ENCODE data around the gene ANAPC2. TPM values are rescaled to one million over a fixed set of nuclear protein-coding genes. Genes with fewer than 3 reads are reported as not detected.

ANAPC2 gene
- polyA plus RNA-seq, 3 donors = 1.9 to 76.8 (median 2.0) TPM

DNA sequence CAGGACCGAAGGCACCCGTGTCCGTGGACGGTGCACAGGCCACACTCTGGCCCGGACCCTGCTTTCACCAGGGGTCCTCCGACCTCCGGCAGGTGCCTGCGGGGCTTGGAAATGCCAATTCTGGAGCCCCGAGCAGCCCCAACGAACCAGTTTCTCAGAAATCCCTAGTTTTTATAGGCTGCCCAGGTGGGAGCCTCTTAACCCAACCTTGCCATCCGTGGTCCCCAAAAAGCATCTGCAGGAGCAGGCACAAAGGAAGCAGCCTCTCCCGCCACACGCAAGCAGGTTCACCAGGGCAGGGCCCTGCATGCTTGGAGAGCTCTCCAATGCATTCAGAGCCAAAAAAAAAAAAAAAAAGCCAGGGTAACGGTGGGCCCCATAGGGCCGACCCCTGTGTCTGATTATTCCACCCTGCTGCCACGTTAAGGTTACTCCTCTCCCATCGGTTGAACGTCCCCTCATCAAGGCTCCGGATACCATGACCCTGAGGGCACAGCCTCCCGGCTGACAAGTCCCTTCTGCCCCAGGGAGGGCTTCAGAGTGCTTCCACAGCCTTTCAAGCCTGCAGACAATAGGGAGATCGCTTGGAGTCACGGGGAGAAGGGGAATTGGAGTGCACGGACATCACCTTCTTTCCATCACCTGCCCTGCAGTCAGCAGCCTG is 13.0 kb upstream of the ANAPC2 start:
- peaks cover 25% of the 10 kb centered on the region for H4K20me1 ChIP-seq (ENCODE audit: insufficient read depth, low read length)
- peak overlapping the region; percentile 77 to 89 for H3K27ac ChIP-seq (ENCODE audit: low read depth in 1 of 2, low read length in 2 of 2)
- Mint-ChIP-seq H3K36me3 (peaks cover 0 to 2% of the 10 kb centered on the region in 2 donors), H3K4me1 (peaks cover 49% of the 10 kb centered on the region), H3K27me3 (ENCODE audit: low read depth in 3 of 3) (peaks cover 0 to 4% (median 0%) of the 10 kb centered on the region in 3 donors), H3K4me3 (peak overlapping the region; percentile 74 to 88), H3K9me3 (peaks cover 0 to 2% (median 0%) of the 10 kb centered on the region in 7 donors), H3K27ac (peak overlapping the region; percentile 77 to 92 (median 89))
- peaks cover 46 to 62% of the 10 kb centered on the region in 2 donors for H3K4me1 ChIP-seq (ENCODE audit: control insufficient read depth in 1 of 2, insufficient read depth in 2 of 2, low read length in 2 of 2)
- H3K79me2 ChIP-seq (ENCODE audit: insufficient read depth, low read length) = peaks cover 51% of the 10 kb centered on the region
- peak overlapping the region; percentile 64 for H3K9ac ChIP-seq (ENCODE audit: insufficient read depth, low read length, poor library complexity, severe bottlenecking)
- no peaks in the 10 kb centered on the region for H3K36me3 ChIP-seq (replicated peaks in 1 of 2; ENCODE audit: control insufficient read depth in 1 of 2, insufficient read depth in 2 of 2, low read length in 2 of 2)
- no peak for DNase-seq
- H2AFZ ChIP-seq (ENCODE audit: insufficient read depth, low read depth, low read length, poor library complexity, severe bottlenecking) = peak overlapping the region; percentile 74
- 10% methylated on average over 14 of the region's 23 CpGs for WGBS (ENCODE audit: insufficient coverage)
- intact Hi-C loops (cut with micrococcal nuclease) = loop anchor here (2.0 to 5.0 kb wide), 3 partner anchors 21 to 351 kb away; partner anchors contain the start of genes RNF208 (in 2 of the 2), MRPL41 (in 1 of the 2), PNPLA7 (in 1 of the 2) and TUBB4B (in 1 of the 2)
- peak overlapping the region; percentile 79 for H3K4me2 ChIP-seq (replicated peaks; ENCODE audit: extremely low read depth, low read length, poor library complexity, severe bottlenecking)
- H3K4me3 ChIP-seq (replicated peaks in 1 of 3; ENCODE audit: low read depth in 2 of 3, low read length in 3 of 3) = peak overlapping the region; percentile 47 to 74 (median 68)
- H3K9me3 ChIP-seq (replicated peaks in 1 of 2; ENCODE audit: control insufficient read depth in 1 of 2, insufficient read depth in 1 of 2, low read length in 2 of 2) = no peaks in the 10 kb centered on the region
- TF ChIP-seq CTCF (IDR thresholded peaks at IDR 0.05) = no peak
- peaks cover 0 to 4% of the 10 kb centered on the region in 2 donors for H3K27me3 ChIP-seq (ENCODE audit: control insufficient read depth in 2 of 2, insufficient read depth in 2 of 2, low read length in 2 of 2)

DNA sequence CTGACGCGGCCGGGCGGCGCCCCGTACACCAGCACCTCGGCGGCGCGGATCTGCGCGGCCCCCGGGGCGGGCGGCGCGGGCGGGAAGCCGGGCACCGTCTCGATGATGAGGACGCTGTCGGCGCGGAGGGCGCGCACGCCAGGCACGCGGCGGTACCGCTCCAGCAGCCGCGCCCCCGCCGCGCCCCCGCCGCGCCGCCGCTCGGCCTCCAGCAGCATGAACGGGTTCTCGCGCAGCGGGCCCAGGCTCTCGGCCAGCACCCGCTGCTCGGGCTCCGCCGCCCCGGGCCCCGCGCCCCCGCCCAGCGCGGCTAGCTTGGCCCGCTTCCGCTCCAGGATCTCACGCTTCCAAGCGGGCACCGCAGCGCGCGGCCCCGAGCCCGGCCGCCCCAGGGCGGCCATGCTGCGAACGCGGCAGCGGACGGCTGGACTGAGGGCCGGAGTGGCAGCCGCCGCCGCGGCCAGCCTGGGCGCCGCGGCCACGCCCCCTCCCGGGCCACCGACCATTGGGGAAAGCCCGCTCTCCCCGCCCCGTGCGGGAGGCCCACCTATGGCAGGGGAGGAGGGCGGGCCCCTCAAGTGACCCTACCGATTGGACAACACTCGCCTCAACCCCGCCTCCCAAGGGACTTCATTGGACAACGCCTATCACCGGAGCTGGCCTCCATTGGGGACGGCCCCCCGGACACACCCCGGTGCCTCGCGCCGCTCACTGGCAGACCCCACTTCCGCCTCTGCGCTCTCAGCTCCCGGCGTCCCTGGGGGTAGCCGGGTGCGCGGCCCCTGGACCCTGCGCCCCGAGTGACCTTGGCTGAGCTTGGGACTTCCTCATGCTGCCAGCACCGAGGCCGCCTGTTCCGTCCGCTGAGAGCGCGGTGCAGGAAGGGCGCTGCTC is 12.2 kb upstream of the ANAPC2 start, which contains the start of gene TPRN:
Gene TPRN (minus strand): TSS at position 431 of the 894 bp plus-strand sequence. CDS start 30 bp downstream, at position 401.
- peaks cover 41 to 55% of the 10 kb centered on the region in 2 donors for H3K4me1 ChIP-seq (ENCODE audit: control insufficient read depth in 1 of 2, insufficient read depth in 2 of 2, low read length in 2 of 2)
- H3K4me1 Mint-ChIP-seq = peaks cover 43% of the 10 kb centered on the region
- H3K9me3 ChIP-seq (replicated peaks in 1 of 2; ENCODE audit: control insufficient read depth in 1 of 2, insufficient read depth in 1 of 2, low read length in 2 of 2) = no peaks in the 10 kb centered on the region
- peak within 1 kb of the TSS; percentile 77 to 89 for H3K27ac ChIP-seq (ENCODE audit: low read depth in 1 of 2, low read length in 2 of 2)
- under 1% methylated on average over 118 of the region's 118 CpGs for WGBS (ENCODE audit: insufficient coverage)
- H3K27ac Mint-ChIP-seq = peak within 1 kb of the TSS; percentile 77 to 92 (median 89)
- TF ChIP-seq CTCF (IDR thresholded peaks at IDR 0.05) = no peak
- peaks cover 0 to under 1% of the 10 kb centered on the region in 2 donors for H3K36me3 ChIP-seq (replicated peaks in 1 of 2; ENCODE audit: control insufficient read depth in 1 of 2, insufficient read depth in 2 of 2, low read length in 2 of 2)
- H3K27me3 ChIP-seq (ENCODE audit: control insufficient read depth in 2 of 2, insufficient read depth in 2 of 2, low read length in 2 of 2) = peaks cover 0 to 4% of the 10 kb centered on the region in 2 donors
- H3K4me3 Mint-ChIP-seq = peak within 1 kb of the TSS; percentile 81 to 88
- no peaks in the 10 kb centered on the region for H3K9me3 Mint-ChIP-seq
- peak within 1 kb of the TSS; percentile 79 for H3K4me2 ChIP-seq (replicated peaks; ENCODE audit: extremely low read depth, low read length, poor library complexity, severe bottlenecking)
- peaks cover 0 to 2% of the 10 kb centered on the region in 2 donors for H3K36me3 Mint-ChIP-seq
- H3K4me3 ChIP-seq (replicated peaks in 1 of 3; ENCODE audit: low read depth in 2 of 3, low read length in 3 of 3) = peak within 1 kb of the TSS; percentile 47 to 74 (median 68)
- intact Hi-C loops (cut with micrococcal nuclease) = loop anchor here (1.0 to 5.0 kb wide), 4 partner anchors 12 to 352 kb away; partner anchors contain the start of genes RNF208 (in 2 of the 2), ANAPC2 (in 1 of the 2), MRPL41 (in 1 of the 2) and PNPLA7 (in 1 of the 2)
- peaks cover 0 to 4% (median 0%) of the 10 kb centered on the region in 3 donors for H3K27me3 Mint-ChIP-seq (ENCODE audit: low read depth in 3 of 3)
- peaks cover 25% of the 10 kb centered on the region for H4K20me1 ChIP-seq (ENCODE audit: insufficient read depth, low read length)
- peak within 1 kb of the TSS; percentile 74 for H2AFZ ChIP-seq (ENCODE audit: insufficient read depth, low read depth, low read length, poor library complexity, severe bottlenecking)
- H3K79me2 ChIP-seq (ENCODE audit: insufficient read depth, low read length) = peaks cover 43% of the 10 kb centered on the region
- H3K9ac ChIP-seq (ENCODE audit: insufficient read depth, low read length, poor library complexity, severe bottlenecking) = peak within 1 kb of the TSS; percentile 64
- DNase-seq = peak; percentile 98 to 100 (median 99)

Measured in CD14-positive monocyte (primary cell).